NB4 (cell line): ENCODE measurements around the gene CD96.

ENCODE experiments used
- CTCF ChIP-seq: IDR thresholded peaks from one replicate; pipeline ENCODE4 v1.5.1; 2012; ENCODE audit warnings: low read depth, low read length
- MAX ChIP-seq: IDR thresholded peaks from 2 replicates; pipeline ENCODE4 v1.6.1; 2011; ENCODE audit warnings: low read depth, low read length
- MYC ChIP-seq: IDR thresholded peaks from 2 replicates; pipeline ENCODE4 v1.6.1; 2011; ENCODE audit warnings: low read depth, low read length
- POLR2A ChIP-seq: IDR thresholded peaks from 2 replicates; pipeline ENCODE4 v1.6.1; 2011; ENCODE audit warnings: mild to moderate bottlenecking; ENCODE audit not compliant: insufficient read length; ENCODE audit errors: extremely low read depth

GRCh38 chr3:111593666-111594065, 51.7 kb downstream of the CD96 start:
- TF ChIP-seq CTCF = no peak
- TF ChIP-seq POLR2A = no peak
- no peak for TF ChIP-seq MAX
- TF ChIP-seq MYC = no peak
